HepG2 (cell line): ENCODE data around the gene NUDT22. TPM values are rescaled to one million over a fixed set of nuclear protein-coding genes. Genes with fewer than 3 reads are reported as not detected.

Experiments
- ARNTL ChIP-seq: sonication (generic); formaldehyde crosslinking; IDR thresholded peaks from 2 replicates; pipeline ENCODE4 v1.4.0; 2020; ENCODE audit warnings: mild to moderate bottlenecking, missing genetic modification reagents
- BRCA1 ChIP-seq: sonication (generic); formaldehyde crosslinking; IDR thresholded peaks from 2 replicates; pipeline ENCODE4 v1.4.0; 2020; ENCODE audit warnings: missing genetic modification reagents
- CBX2 ChIP-seq, 2 experiments: fragments of 200-600 bp in 1 of 2; sonication (generic); formaldehyde crosslinking in 1 of 2; IDR thresholded peaks; 2 replicates each; pipeline versions ENCODE4 v1.7.0 to v1.8.1; 2018 to 2022; ENCODE audit warnings: low read depth in 2 of 2, low read length in 1 of 2, mild to moderate bottlenecking in 1 of 2, missing genetic modification reagents in 1 of 2
- CHD2 ChIP-seq: IDR thresholded peaks from 2 replicates; pipeline ENCODE4 v1.6.1; 2011; ENCODE audit warnings: low read depth, low read length, improper control_type of control experiment
- CSRNP1 ChIP-seq: sonication (generic); formaldehyde crosslinking; IDR thresholded peaks from 2 replicates; pipeline ENCODE4 v1.8.1; 2023; ENCODE audit warnings: mild to moderate bottlenecking, missing genetic modification reagents
- ESRRA ChIP-seq: sonication (generic); formaldehyde crosslinking; IDR thresholded peaks from 2 replicates; pipeline ENCODE4 v1.5.1; 2020; ENCODE audit warnings: mild to moderate bottlenecking, low read depth, missing genetic modification reagents
- FOXA3 ChIP-seq: IDR thresholded peaks from 2 replicates; pipeline ENCODE4 v1.6.1; 2016; ENCODE audit warnings: missing genetic modification reagents, missing compliant biosample characterization
- FOXK1 ChIP-seq: sonication (generic); formaldehyde crosslinking; IDR thresholded peaks from 2 replicates; pipeline ENCODE4 v1.4.0; 2020; ENCODE audit warnings: low read depth, missing genetic modification reagents, borderline replicate concordance
- FOXP1 ChIP-seq, 2 experiments: fragments of 450-650 bp in 1 of 2; IDR thresholded peaks; 2 replicates each; pipeline ENCODE4 v1.6.1; 2017 to 2018; ENCODE audit warnings: antibody characterized with exemption in 1 of 2
- JARID2 ChIP-seq: sonication (generic); formaldehyde crosslinking; IDR thresholded peaks from 2 replicates; pipeline ENCODE4 v1.8.1; 2023; ENCODE audit warnings: missing genetic modification reagents, inconsistent platforms; ENCODE audit not compliant: insufficient replicate concordance
- LBX2 ChIP-seq: sonication (generic); formaldehyde crosslinking; IDR thresholded peaks from 2 replicates; pipeline ENCODE4 v1.5.0; 2020; ENCODE audit warnings: missing genetic modification reagents, mild to moderate bottlenecking, borderline replicate concordance
- MIER2 ChIP-seq: IDR thresholded peaks from 2 replicates; pipeline ENCODE4 v1.6.1; 2016; ENCODE audit warnings: missing biosample characterization, missing genetic modification reagents
- MIER3 ChIP-seq: IDR thresholded peaks from 2 replicates; pipeline ENCODE4 v1.6.1; 2016; ENCODE audit warnings: missing compliant biosample characterization, borderline replicate concordance
- NKX3-1 ChIP-seq: sonication (generic); formaldehyde crosslinking; IDR thresholded peaks from 2 replicates; pipeline ENCODE4 v1.5.0; 2020; ENCODE audit warnings: missing genetic modification reagents
- RBFOX2 ChIP-seq: fragments of 200-400 bp; formaldehyde crosslinking; IDR thresholded peaks from 2 replicates; pipeline ENCODE4 v1.6.1; 2017; ENCODE audit warnings: low read depth, mild to moderate bottlenecking, low read length
- RCOR2 ChIP-seq: IDR thresholded peaks from 2 replicates; pipeline ENCODE4 v1.6.1; 2016; ENCODE audit warnings: missing biosample characterization, missing genetic modification reagents
- RELA ChIP-seq: sonication (generic); formaldehyde crosslinking; IDR thresholded peaks from 2 replicates; pipeline ENCODE4 v1.4.0; 2020; ENCODE audit warnings: missing genetic modification reagents
- SCMH1 ChIP-seq: sonication (generic); formaldehyde crosslinking; IDR thresholded peaks from 2 replicates; pipeline ENCODE4 v1.9.0; 2021; ENCODE audit warnings: missing genetic modification reagents, mild to moderate bottlenecking, borderline replicate concordance
- SP5 ChIP-seq: IDR thresholded peaks from 2 replicates; pipeline ENCODE4 v1.6.1; 2016; ENCODE audit warnings: low read depth, borderline replicate concordance
- SRSF1 ChIP-seq: fragments of 200-400 bp; formaldehyde crosslinking; optimal IDR thresholded peaks from 2 replicates; pipeline ENCODE3; 2017; ENCODE audit warnings: mild to moderate bottlenecking, low read depth, low read length, moderate library complexity
- THRA ChIP-seq: sonication (generic); formaldehyde crosslinking; IDR thresholded peaks from 2 replicates; pipeline ENCODE4 v1.4.0; 2020; ENCODE audit warnings: missing genetic modification reagents, borderline replicate concordance
- ZNF256 ChIP-seq: sonication (generic); formaldehyde crosslinking; conservative IDR thresholded peaks from 2 replicates; pipeline ENCODE4 v1.4.0; 2020; ENCODE audit warnings: missing genetic modification reagents
- ZNF564 ChIP-seq: sonication (generic); formaldehyde crosslinking; IDR thresholded peaks from 2 replicates; pipeline ENCODE4 v1.8.1; 2023; ENCODE audit warnings: mild to moderate bottlenecking, missing genetic modification reagents
- ZNF570 ChIP-seq: sonication (generic); formaldehyde crosslinking; IDR thresholded peaks from 2 replicates; pipeline ENCODE4 v1.4.0; 2020; ENCODE audit warnings: mild to moderate bottlenecking, missing genetic modification reagents, borderline replicate concordance
- ZNF879 ChIP-seq: sonication (generic); formaldehyde crosslinking; IDR thresholded peaks from 2 replicates; pipeline ENCODE4 v1.8.1; 2023; ENCODE audit warnings: missing genetic modification reagents
- ZUFSP ChIP-seq: sonication (generic); formaldehyde crosslinking; IDR thresholded peaks from 2 replicates; pipeline ENCODE4 v1.9.0; 2021; ENCODE audit warnings: missing genetic modification reagents, mild to moderate bottlenecking, borderline replicate concordance
- polyA plus RNA-seq, 8 experiments: library from polyadenylated mRNA; depleted of rRNA in 3 of 8; stranded (reverse) in 7 of 8; unstranded in 1 of 8; fragments of >200 nt; fragmentation: Illumina TruSeq in 4 of 8; extraction: Trizol in 4 of 8; gene quantifications; 2 replicates each; pipeline versions ENCODE4 v1.2.1 to v1.2.3, GENCODE V29; 2011 to 2016; ENCODE audit warnings: low read depth in 4 of 8, missing spikeins in 1 of 8, mixed read lengths in 1 of 8; ENCODE audit not compliant: insufficient read depth in 1 of 8
- total RNA-seq, 5 experiments: library from RNA; depleted of rRNA; stranded (reverse); fragments of >200 nt; fragmentation: Illumina TruSeq; extraction: Trizol; gene quantifications; 2 replicates each; pipeline ENCODE4 v1.2.3, GENCODE V29; 2016; ENCODE audit warnings: low read depth in 1 of 5

The NUDT22 gene
- total and polyA plus RNA-seq, 2 of the 13 experiments (the other 11 are each of a cell fraction or from before 2014, with no cell fraction given): 33.5 to 39.8 TPM

- TF ChIP-seq THRA (CRISPR knock-in tag) (no peak), SCMH1 (CRISPR knock-in tag) (no peak), ZNF256 (CRISPR knock-in tag) (no peak), CBX2 (IDR thresholded peaks at IDR 0.05; ENCODE audit: low read depth, low read length) (no peak), CBX2 (CRISPR knock-in tag; IDR thresholded peaks at IDR 0.05; ENCODE audit: low read depth) (no peak), ARNTL (CRISPR knock-in tag) (peak; percentile 42; the same call in 1 of the 2 replicates), RBFOX2 (peak; percentile 88), FOXK1 (peak; percentile 28; the same call in 1 of the 2 replicates), JARID2 (CRISPR knock-in tag) (peak; percentile 81), ZNF570 (CRISPR knock-in tag) (no peak), ZNF879 (no peak), CSRNP1 (peak; percentile 90; the same call in 1 of the 2 replicates), SP5 (CRISPR knock-in tag) (peak; percentile 67), CHD2 (peak; percentile 66), MIER2 (CRISPR knock-in tag) (no peak), SRSF1 (peak; percentile 30), FOXA3 (CRISPR knock-in tag) (no peak), NKX3-1 (no peak), RCOR2 (CRISPR knock-in tag) (no peak), RELA (CRISPR knock-in tag) (no peak), ZNF564 (CRISPR knock-in tag) (no peak), FOXP1 (IDR thresholded peaks at IDR 0.05) (no peak), FOXP1 (CRISPR knock-in tag; IDR thresholded peaks at IDR 0.05) (no peak), MIER3 (CRISPR knock-in tag) (no peak; the same call in 1 of the 2 replicates), LBX2 (CRISPR knock-in tag) (0 out of 2 replicates have a peak, but pooled peaks have one; percentile 77), ESRRA (CRISPR knock-in tag) (no peak), BRCA1 (CRISPR knock-in tag) (no peak), ZUFSP (CRISPR knock-in tag) (no peak)
Measured at GRCh38 chr11:64246871-64247728, 21.0 kb downstream of the NUDT22 start, which contains the start of gene PPP1R14B (continued).
